Transverse colon (tissue), 4 donors: ENCODE results near the gene GMDS. TPM values are rescaled to one million over a fixed set of nuclear protein-coding genes. Genes with fewer than 3 reads are reported as not detected.

ENCODE experiments used
- DNase-seq: peaks from one replicate; pipeline ENCODE4 v3.0.0-alpha.2; 2019
- H3K27ac ChIP-seq, 4 donors: fragments of 200-600 bp; sonication (generic); 2 replicates each; pipeline ENCODE4 v1.5.1; 2016 to 2018; ENCODE audit warnings: inconsistent platforms in 4 of 4
- H3K27me3 ChIP-seq: fragments of 200-600 bp; sonication (generic); 2 replicates; pipeline ENCODE4 v1.5.1; 2017; ENCODE audit warnings: inconsistent platforms
- H3K36me3 ChIP-seq, 4 donors: fragments of 200-600 bp; sonication (generic); 2 replicates each; pipeline ENCODE4 v1.5.1; 2017 to 2019; ENCODE audit warnings: inconsistent platforms in 4 of 4
- H3K4me1 ChIP-seq, 4 donors: fragments of 200-600 bp; sonication (generic); 2 replicates each; pipeline ENCODE4 v1.5.1; 2017 to 2020; ENCODE audit warnings: inconsistent platforms in 4 of 4
- H3K4me3 ChIP-seq, 4 donors: fragments of 200-600 bp; sonication (generic); 1 replicate in 1 of 4; 2 replicates in 3 of 4; pipeline versions ENCODE4 v1.5.1 to v1.6.1; 2017 to 2019; ENCODE audit warnings: inconsistent platforms in 4 of 4
- H3K9me3 ChIP-seq, 2 donors: fragments of 200-600 bp; sonication (generic); 2 replicates each; pipeline ENCODE4 v1.5.1; 2017 to 2019; ENCODE audit warnings: inconsistent platforms in 2 of 2
- CTCF ChIP-seq, 5 experiments: fragments of 200-600 bp in 3 of 5; fragments of 450-650 bp in 2 of 5; sonication (generic) in 3 of 5; IDR thresholded peaks; 1 replicate in 2 of 5; 2 replicates in 3 of 5; pipeline ENCODE4 v1.5.1; 2016 to 2017; ENCODE audit warnings: antibody characterized with exemption in 5 of 5, inconsistent platforms in 3 of 5, mild to moderate bottlenecking in 2 of 5, moderate library complexity in 1 of 5
- EP300 ChIP-seq: sonication (generic); formaldehyde crosslinking; IDR thresholded peaks from one replicate; pipeline ENCODE4 v1.6.1; 2017; ENCODE audit warnings: antibody characterized with exemption, low read depth
- POLR2A ChIP-seq: fragments of 450-650 bp; IDR thresholded peaks from one replicate; pipeline ENCODE4 v1.6.1; 2016; ENCODE audit warnings: antibody characterized with exemption, mild to moderate bottlenecking, moderate library complexity
- POLR2AphosphoS5 ChIP-seq, 3 donors: sonication (generic); formaldehyde crosslinking; IDR thresholded peaks; one replicate each; pipeline ENCODE4 v1.6.1; 2016; ENCODE audit warnings: antibody characterized with exemption in 3 of 3
- WGBS, 2 donors: methylation state at CpG; one replicate each; pipeline ENCODE4 v1.1.5; 2018; ENCODE audit warnings: low coverage in 1 of 2; 5-methylcytosine and 5-hydroxymethylcytosine counted together
- in situ Hi-C, 4 donors: fragments of 200-750 bp; cut with MboI; loops; one replicate each; pipeline versions ENCODE4 v1.15.0 to v1.15.1; 2017; ENCODE audit warnings: low sequenced_read_pairs in 3 of 4, low pct_ligation_motif_present in 1 of 4, low pct_unique_long_range_greater_than_20kb in 1 of 4
- intact Hi-C: fragments of 100-400 bp; cut with DNase I; formaldehyde crosslinking; loops from one replicate; pipeline ENCODE4 v1.15.1; 2023; ENCODE audit warnings: low total_unique reads
- total RNA-seq, 4 donors: library from RNA; depleted of rRNA; stranded (reverse); fragments of >200 nt; gene quantifications; one replicate each; pipeline ENCODE4 v1.1.0, GENCODE V29; 2016

The GMDS gene
- total RNA-seq, 4 donors from 2014 or later, result 66.2 to 546 (median 102) TPM

- WGBS, 2 donors, result 90 to 99% methylated on average over 3 to 4 of the region's 4 CpGs
- Histone ChIP-seq H3K9me3 (no peaks in the 10 kb centered on the region), H3K27me3 (no peaks in the 10 kb centered on the region), H3K36me3 (no peaks in the 10 kb centered on the region), H3K4me1 (no peaks in the 10 kb centered on the region), H3K4me3 (no peak overlapping the region), H3K27ac (no peak overlapping the region)
- intact Hi-C loops (no loop called here), in situ Hi-C loops (no loop called here)
- no peak for DNase-seq
- TF ChIP-seq POLR2A, result no peak
- no peak for TF ChIP-seq EP300
- TF ChIP-seq POLR2AphosphoS5 (IDR thresholded peaks at IDR 0.05), result no peak
- no peak for TF ChIP-seq CTCF (IDR thresholded peaks at IDR 0.05)
Measured at GRCh38 chr6:1667805-1668175, 577.6 kb downstream of the GMDS start.

- no peaks in the 10 kb centered on the region for H3K4me1 ChIP-seq
- intact Hi-C loops, result no loop called here
- H3K9me3 ChIP-seq, result no peaks in the 10 kb centered on the region
- no peak for TF ChIP-seq POLR2AphosphoS5 (IDR thresholded peaks at IDR 0.05)
- no peak for TF ChIP-seq POLR2A
- TF ChIP-seq CTCF (IDR thresholded peaks at IDR 0.05), result no peak
- no peak for TF ChIP-seq EP300
- no peak overlapping the region for H3K27ac ChIP-seq
- 79 to 89% methylated on average over 2 to 6 of the region's 6 CpGs for WGBS, 2 donors
- in situ Hi-C loops, result no loop called here
- no peak overlapping the region for H3K4me3 ChIP-seq
- DNase-seq, result no peak
- no peaks in the 10 kb centered on the region for H3K27me3 ChIP-seq
- no peaks in the 10 kb centered on the region for H3K36me3 ChIP-seq
Measured at GRCh38 chr6:1667012-1667804, 578.2 kb downstream of the GMDS start.

DNA sequence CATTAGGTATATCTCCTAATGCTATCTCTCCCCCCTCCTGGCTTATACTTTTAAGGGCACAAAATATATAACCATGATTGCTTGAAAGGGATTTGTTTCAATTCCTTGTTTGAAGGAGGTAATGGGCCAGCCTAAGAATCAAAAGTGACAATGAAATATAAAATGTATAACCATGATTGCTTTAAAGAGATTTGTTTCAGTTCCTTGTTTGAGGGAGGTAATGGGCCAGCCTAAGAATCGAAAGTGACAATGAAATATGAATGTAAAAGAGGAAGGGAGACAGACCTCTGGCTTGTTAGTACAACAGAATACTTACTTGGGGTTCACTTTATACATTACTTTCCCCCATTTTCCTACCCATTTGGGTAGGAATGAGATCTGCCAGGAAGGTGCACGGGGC is 580.2 kb downstream of the GMDS start:
- no peaks in the 10 kb centered on the region for H3K9me3 ChIP-seq
- intact Hi-C loops, result no loop called here
- TF ChIP-seq EP300 (no peak), POLR2A (no peak), POLR2AphosphoS5 (IDR thresholded peaks at IDR 0.05) (no peak), CTCF (IDR thresholded peaks at IDR 0.05) (no peak)
- no peak for DNase-seq
- no peaks in the 10 kb centered on the region for H3K36me3 ChIP-seq
- H3K27me3 ChIP-seq, result no peaks in the 10 kb centered on the region
- H3K4me1 ChIP-seq, result no peaks in the 10 kb centered on the region
- WGBS, 2 donors, result 68 to 71% methylated on average over 2 of the region's 2 CpGs
- no peak overlapping the region for H3K27ac ChIP-seq
- H3K4me3 ChIP-seq, result no peak overlapping the region
- in situ Hi-C loops, result no loop called here

- in situ Hi-C loops, result no loop called here
Measured at GRCh38 chr6:1664329-1664728, 581.1 kb downstream of the GMDS start.

More at GRCh38 chr6:1664329-1664728, 581.1 kb downstream of the GMDS start:
- TF ChIP-seq EP300 (no peak), POLR2A (no peak), POLR2AphosphoS5 (IDR thresholded peaks at IDR 0.05) (no peak), CTCF (IDR thresholded peaks at IDR 0.05) (no peak)
- intact Hi-C loops, result no loop called here
- no peaks in the 10 kb centered on the region for H3K36me3 ChIP-seq
- H3K4me1 ChIP-seq, result no peaks in the 10 kb centered on the region
- no peak overlapping the region for H3K27ac ChIP-seq
- no peaks in the 10 kb centered on the region for H3K27me3 ChIP-seq
- DNase-seq, result no peak
- no peaks in the 10 kb centered on the region for H3K9me3 ChIP-seq
- 95 to 100% methylated on average over 1 to 5 of the region's 6 CpGs for WGBS, 2 donors
- H3K4me3 ChIP-seq, result no peak overlapping the region
